Neuron (in vitro differentiated cells): ENCODE results near the gene DCHS2.

Experiments
- H2AFZ ChIP-seq: one replicate; pipeline ENCODE4 v1.6.1; 2013; ENCODE audit warnings: low read depth, mild to moderate bottlenecking, inconsistent platforms, low read length, moderate library complexity
- H3K27me3 ChIP-seq: one replicate; pipeline ENCODE4 v1.6.1; 2013; ENCODE audit warnings: low read length; ENCODE audit not compliant: insufficient read depth
- H3K36me3 ChIP-seq: one replicate; pipeline ENCODE4 v1.6.1; 2013; ENCODE audit warnings: low read length; ENCODE audit not compliant: insufficient read depth
- H3K4me1 ChIP-seq: one replicate; pipeline ENCODE4 v1.6.1; 2013; ENCODE audit warnings: low read length; ENCODE audit not compliant: insufficient read depth
- H3K4me3 ChIP-seq: 2 replicates; pipeline ENCODE4 v1.5.1; 2013; ENCODE audit warnings: mild to moderate bottlenecking, low read length, moderate library complexity
- H3K9me3 ChIP-seq: one replicate; pipeline ENCODE4 v1.6.1; 2013; ENCODE audit warnings: low read length

DCHS2 gene

DNA sequence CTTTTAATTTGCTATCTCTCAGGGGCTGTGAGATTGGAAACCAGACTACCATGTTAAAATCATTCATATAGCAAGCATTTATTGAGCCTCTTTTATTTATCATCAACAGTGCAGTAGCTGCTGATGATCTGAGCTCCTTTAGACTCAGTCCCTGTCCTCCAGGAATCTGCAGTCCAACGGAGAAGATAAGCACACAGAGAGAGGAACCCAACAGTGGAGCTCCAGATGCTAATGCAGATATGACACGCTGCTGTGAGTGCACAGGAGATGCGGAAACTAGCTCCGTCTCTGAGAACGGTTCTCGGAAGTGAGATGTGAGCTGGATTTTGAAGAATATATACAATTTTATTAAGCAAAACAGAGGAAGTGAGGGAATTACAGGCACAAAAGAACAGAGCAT is 35.4 kb downstream of the DCHS2 start:
- H3K4me3 ChIP-seq, result no peak overlapping the region
- H3K4me1 ChIP-seq, result no peaks in the 10 kb centered on the region
- H3K9me3 ChIP-seq, result no peaks in the 10 kb centered on the region
- H3K27me3 ChIP-seq, result no peaks in the 10 kb centered on the region
- no peaks in the 10 kb centered on the region for H3K36me3 ChIP-seq
- H2AFZ ChIP-seq, result no peak overlapping the region

DNA sequence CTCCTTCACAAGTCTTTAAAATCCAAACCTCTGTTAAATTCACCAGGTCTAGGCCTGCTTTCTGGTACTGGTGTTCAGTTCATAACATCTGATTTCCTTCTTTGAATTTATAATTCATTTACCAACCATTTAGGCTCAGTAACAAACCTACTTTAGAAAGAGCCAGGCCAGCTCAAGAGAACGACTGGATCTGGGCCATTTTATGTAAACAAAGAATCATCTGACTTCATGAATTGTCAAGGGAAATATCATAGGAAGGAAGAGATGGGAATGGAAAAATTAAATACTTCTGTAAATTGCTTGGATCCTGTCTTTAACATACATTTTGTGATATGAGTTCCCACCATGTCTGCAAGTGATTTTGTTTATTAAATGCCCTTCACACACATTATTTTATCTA is 36.5 kb downstream of the DCHS2 start:
- H3K4me3 ChIP-seq, result no peak overlapping the region
- H3K4me1 ChIP-seq, result no peaks in the 10 kb centered on the region
- no peaks in the 10 kb centered on the region for H3K36me3 ChIP-seq
- H3K9me3 ChIP-seq, result no peaks in the 10 kb centered on the region
- H2AFZ ChIP-seq, result no peak overlapping the region
- H3K27me3 ChIP-seq, result no peaks in the 10 kb centered on the region

- Histone ChIP-seq H3K9me3 (no peaks in the 10 kb centered on the region), H3K27me3 (no peaks in the 10 kb centered on the region), H3K4me1 (no peaks in the 10 kb centered on the region), H3K4me3 (no peak overlapping the region), H3K36me3 (no peaks in the 10 kb centered on the region), H2AFZ (no peak overlapping the region)
Measured at GRCh38 chr4:154454710-154455109, 36.9 kb downstream of the DCHS2 start.

GRCh38 chr4:154452798-154453346 is 38.7 kb downstream of the DCHS2 start:
- Histone ChIP-seq H3K4me1 (no peaks in the 10 kb centered on the region), H3K36me3 (no peaks in the 10 kb centered on the region), H3K9me3 (no peaks in the 10 kb centered on the region), H3K27me3 (no peaks in the 10 kb centered on the region), H2AFZ (no peak overlapping the region), H3K4me3 (no peak overlapping the region)

GRCh38 chr4:154450966-154451365 is 40.6 kb downstream of the DCHS2 start:
- Histone ChIP-seq H3K4me1 (no peaks in the 10 kb centered on the region), H3K4me3 (no peak overlapping the region), H3K9me3 (no peaks in the 10 kb centered on the region), H3K27me3 (no peaks in the 10 kb centered on the region), H2AFZ (no peak overlapping the region), H3K36me3 (no peaks in the 10 kb centered on the region)

GRCh38 chr4:154444958-154445357 is 46.6 kb downstream of the DCHS2 start:
- H3K4me1 ChIP-seq, result no peaks in the 10 kb centered on the region
- no peaks in the 10 kb centered on the region for H3K36me3 ChIP-seq
- H3K27me3 ChIP-seq, result no peaks in the 10 kb centered on the region
- no peak overlapping the region for H2AFZ ChIP-seq
- H3K9me3 ChIP-seq, result no peaks in the 10 kb centered on the region
- H3K4me3 ChIP-seq, result no peak overlapping the region

DNA sequence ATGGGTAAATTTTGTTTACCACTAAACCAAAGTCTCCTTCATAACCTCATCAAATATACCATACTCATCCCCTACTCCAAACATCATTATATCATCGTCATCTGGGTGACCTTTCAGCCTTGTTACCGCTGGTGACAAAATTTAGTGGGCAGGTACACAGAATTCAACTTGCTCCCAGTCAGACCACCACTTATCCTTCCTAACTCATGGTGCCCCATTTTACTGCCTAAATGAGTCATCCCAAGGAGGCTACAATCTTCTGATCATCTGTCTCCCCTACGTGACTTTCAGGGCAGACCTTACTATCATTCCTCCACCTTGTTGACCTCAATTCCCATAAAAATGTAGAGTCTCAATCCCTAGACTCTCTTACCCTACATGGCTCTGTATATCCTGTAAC is 49.6 kb downstream of the DCHS2 start:
- Histone ChIP-seq H3K9me3 (no peaks in the 10 kb centered on the region), H3K27me3 (no peaks in the 10 kb centered on the region), H3K4me3 (no peak overlapping the region), H2AFZ (no peak overlapping the region), H3K36me3 (no peaks in the 10 kb centered on the region), H3K4me1 (no peaks in the 10 kb centered on the region)

DNA sequence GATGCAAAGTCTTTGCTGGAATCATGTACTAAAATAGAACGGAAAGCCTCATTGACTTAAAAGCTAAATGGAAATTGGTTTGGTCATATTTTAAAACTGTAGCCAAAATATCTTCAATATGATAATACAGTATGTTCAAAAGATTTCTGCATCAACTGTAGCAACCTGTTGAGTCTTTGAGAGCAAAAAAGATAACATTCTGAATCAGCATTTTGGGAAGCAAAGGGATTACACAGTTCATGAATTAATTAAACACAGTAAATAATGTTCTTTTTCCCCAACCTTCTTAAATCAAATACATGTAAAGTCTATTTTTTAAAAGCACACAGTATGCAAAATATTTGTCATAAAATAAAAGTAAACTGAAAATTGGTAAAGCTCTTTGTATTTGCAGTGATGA is 50.5 kb downstream of the DCHS2 start:
- Histone ChIP-seq H3K4me1 (no peaks in the 10 kb centered on the region), H3K27me3 (no peaks in the 10 kb centered on the region), H3K4me3 (no peak overlapping the region), H3K9me3 (no peaks in the 10 kb centered on the region), H2AFZ (no peak overlapping the region), H3K36me3 (no peaks in the 10 kb centered on the region)

DNA sequence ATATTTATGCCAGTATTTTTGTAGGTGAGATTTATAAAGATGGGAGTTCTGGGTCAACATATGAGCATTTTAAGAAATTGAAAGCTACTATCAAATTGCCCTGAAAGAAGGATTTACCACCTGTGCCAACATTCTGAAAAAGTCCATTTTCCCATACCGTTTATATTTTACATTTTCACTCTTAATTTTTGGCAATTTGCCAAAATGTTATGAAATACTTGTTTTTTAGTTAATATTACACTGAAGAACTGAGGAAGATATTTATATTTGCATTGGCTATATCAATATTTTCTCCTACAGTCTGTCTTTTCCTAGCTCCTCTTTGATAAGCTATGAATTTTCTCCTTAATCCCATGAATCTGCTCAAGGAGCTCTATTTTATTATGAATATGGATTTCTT is 52.4 kb downstream of the DCHS2 start:
- H3K9me3 ChIP-seq, result no peaks in the 10 kb centered on the region
- no peaks in the 10 kb centered on the region for H3K36me3 ChIP-seq
- no peak overlapping the region for H2AFZ ChIP-seq
- no peaks in the 10 kb centered on the region for H3K27me3 ChIP-seq
- no peaks in the 10 kb centered on the region for H3K4me1 ChIP-seq
- H3K4me3 ChIP-seq, result no peak overlapping the region

GRCh38 chr4:154435895-154436294 is 55.7 kb downstream of the DCHS2 start:
- Histone ChIP-seq H3K4me3 (no peak overlapping the region), H2AFZ (no peak overlapping the region), H3K27me3 (no peaks in the 10 kb centered on the region), H3K4me1 (no peaks in the 10 kb centered on the region), H3K36me3 (no peaks in the 10 kb centered on the region), H3K9me3 (no peaks in the 10 kb centered on the region)

DNA sequence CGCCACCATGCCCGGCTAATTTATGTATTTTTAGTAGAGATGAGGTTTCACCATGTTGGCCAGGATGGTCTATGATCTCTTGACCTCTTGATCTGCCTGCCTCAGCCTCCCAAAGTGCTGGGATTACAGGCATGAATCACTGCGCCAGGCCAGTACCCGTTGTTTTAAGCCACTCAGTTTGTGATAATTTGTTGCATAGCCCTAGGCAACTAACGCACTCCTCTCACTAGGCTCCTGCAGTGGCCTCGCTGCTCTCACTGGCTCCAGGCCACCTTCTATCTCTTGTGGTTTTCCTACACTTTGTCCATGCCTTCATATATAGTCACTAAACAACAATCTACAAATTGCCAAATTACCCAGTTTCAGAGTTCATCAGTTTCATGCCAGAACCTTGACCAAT is 58.1 kb downstream of the DCHS2 start:
- Histone ChIP-seq H3K27me3 (no peaks in the 10 kb centered on the region), H3K4me3 (no peak overlapping the region), H2AFZ (no peak overlapping the region), H3K36me3 (no peaks in the 10 kb centered on the region), H3K4me1 (no peaks in the 10 kb centered on the region), H3K9me3 (no peaks in the 10 kb centered on the region)

DNA sequence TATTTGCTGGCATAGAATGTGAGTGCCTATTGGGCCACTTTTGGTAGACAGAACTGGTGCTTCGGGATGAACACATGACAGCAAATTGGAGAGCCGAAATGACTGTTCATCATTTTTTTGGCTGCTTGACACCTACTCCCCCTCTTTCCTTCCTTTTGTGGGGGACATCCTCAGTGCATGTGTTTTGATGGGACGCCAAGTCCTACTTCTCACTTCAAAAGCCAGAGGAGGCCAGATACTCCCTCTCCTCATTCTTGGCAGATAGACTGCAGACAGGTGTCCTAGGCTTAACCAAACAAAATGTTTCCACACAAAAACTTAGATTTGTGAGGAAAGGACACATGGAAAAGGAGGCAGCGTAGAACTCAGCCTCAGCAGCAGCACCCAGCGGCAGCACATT is 62.4 kb downstream of the DCHS2 start:
- Histone ChIP-seq H3K9me3 (no peaks in the 10 kb centered on the region), H3K4me3 (no peak overlapping the region), H3K27me3 (peaks cover 17% of the 10 kb centered on the region), H3K4me1 (no peaks in the 10 kb centered on the region), H2AFZ (no peak overlapping the region), H3K36me3 (no peaks in the 10 kb centered on the region)

GRCh38 chr4:154427149-154427548 is 64.5 kb downstream of the DCHS2 start:
- Histone ChIP-seq H3K4me3 (no peak overlapping the region), H3K27me3 (peaks cover 17% of the 10 kb centered on the region), H3K36me3 (no peaks in the 10 kb centered on the region), H3K4me1 (no peaks in the 10 kb centered on the region), H3K9me3 (no peaks in the 10 kb centered on the region), H2AFZ (no peak overlapping the region)

DNA sequence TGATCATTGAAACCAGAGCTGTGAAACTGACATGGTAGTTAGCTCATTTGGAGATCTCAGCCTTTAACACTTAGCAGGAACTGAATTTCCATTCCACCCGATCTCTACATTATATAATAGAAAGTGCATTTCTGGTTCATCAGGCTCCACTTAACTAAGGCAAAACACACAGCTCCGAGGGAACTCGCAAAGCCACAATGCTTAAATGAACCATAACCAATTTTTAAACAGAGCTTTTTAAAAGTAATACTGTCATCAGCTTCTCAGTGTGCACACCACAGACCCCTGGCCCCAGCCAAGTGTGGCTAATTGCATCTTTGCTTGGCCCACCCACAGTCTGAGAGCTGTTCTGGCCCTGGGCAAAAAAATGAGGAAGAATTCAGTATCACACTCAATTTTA is 66.1 kb downstream of the DCHS2 start:
- no peaks in the 10 kb centered on the region for H3K36me3 ChIP-seq
- no peaks in the 10 kb centered on the region for H3K9me3 ChIP-seq
- no peak overlapping the region for H2AFZ ChIP-seq
- H3K4me1 ChIP-seq, result no peaks in the 10 kb centered on the region
- H3K4me3 ChIP-seq, result no peak overlapping the region
- peaks cover 17% of the 10 kb centered on the region for H3K27me3 ChIP-seq
